HUDEP-2 (cell line): ENCODE measurements around the gene ACCSL.

ENCODE experiments used
- DNase-seq, 76 experiments: peaks; one replicate each; lab custom pipeline; 2025; ENCODE audit not compliant: unreplicated experiment in 76 of 76; lab: John Stamatoyannopoulos, UW

ACCSL gene

DNA sequence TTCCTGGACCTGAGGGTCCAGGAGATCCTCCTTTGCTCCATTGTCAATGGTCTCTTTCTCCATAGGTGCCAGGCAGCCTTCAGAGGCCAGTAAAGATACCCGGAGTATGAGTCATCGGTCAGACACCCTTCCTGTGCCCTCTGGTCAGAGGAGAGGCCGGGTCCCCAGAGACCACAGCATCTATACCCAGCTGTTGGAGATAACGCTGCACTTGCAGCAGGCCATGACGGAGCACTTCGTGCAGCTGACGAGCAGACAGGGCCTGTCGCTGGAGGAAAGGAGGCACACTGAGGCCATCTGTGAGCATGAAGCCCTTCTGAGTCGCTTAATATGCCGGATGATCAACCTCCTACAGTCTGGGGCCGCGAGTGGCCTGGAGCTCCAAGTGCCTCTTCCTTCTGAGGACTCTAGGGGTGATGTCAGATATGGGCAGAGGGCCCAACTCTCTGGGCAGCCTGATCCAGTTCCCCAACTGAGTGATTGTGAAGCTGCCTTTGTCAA lies at the start of gene ACCSL:
TSS of gene ACCSL (plus strand) at position 51 of the 501 bp plus-strand sequence. CDS start at position 107, 56 bp downstream.
- DNase-seq, result no peak

- DNase-seq, result no peak
Measured at GRCh38 chr11:43998308-43998707, 49.5 kb upstream of the ACCSL start.

DNA sequence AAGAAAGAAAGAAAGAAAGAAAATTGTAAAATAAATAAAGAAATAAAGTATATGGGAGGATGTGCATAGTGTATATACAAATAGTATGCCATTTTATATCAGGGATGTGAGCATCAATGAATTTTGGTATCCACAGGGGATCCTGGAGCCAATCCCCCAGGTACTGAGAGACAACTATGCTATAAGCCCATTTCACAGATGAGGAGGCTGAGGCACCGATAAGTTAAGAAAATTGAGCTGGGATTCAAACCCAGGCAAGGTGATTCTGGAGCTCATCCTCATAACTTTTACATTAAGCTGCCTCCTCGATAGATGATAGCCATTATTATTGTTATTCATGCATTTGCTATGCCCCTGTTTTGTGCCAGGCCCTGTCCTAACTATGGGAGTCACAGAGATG lies 47.0 kb upstream of the ACCSL start:
- DNase-seq, result no peak

DNA sequence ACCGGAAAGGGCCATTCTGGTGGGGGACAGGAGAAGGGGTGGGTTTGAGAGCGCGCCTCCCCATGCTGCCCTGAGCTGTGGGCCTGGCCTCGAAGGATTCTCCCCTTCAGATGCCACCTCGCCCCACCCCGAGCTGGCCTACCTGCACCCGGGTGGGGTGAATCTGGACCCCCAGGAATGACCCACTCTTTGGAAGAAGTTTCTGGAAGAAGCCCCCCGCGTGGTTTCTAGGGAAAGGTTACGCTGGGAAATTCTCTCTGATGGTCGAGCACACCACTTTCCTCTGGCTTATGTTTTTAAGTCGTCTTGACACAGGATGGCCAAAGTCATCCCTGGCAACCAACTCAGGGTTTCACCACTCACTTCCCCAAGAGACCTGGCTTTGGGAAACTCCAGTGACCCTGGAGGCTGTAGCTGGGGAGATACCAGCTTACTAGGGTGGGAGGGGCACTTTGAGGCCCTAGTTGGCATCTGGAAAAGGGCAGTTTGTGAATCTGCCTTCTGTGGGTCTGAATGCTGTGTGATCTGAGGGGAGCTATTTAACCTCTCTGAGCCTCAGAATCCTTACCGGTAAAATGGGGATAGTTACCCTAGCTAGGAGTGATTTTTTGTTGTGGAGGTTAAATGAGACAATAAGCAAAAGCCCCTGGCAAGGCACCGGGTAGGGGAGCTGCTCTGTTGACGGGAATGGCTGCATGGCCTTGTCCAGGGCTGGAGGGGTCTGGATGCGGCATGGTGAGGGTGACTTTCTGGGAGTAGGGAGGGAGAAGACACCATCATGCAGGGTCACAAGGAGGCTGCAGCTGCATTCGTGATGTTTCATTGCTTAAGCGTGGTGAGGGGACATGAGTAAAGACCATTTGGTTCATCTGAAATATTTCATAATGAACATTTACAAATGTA lies 45.3 kb upstream of the ACCSL start:
- no peak for DNase-seq

- DNase-seq, result no peak
Measured at GRCh38 chr11:44003736-44004451, 43.9 kb upstream of the ACCSL start.

- no peak for DNase-seq
Measured at GRCh38 chr11:44004452-44005062, 43.2 kb upstream of the ACCSL start.

GRCh38 chr11:44005063-44005701 lies 42.6 kb upstream of the ACCSL start:
- no peak for DNase-seq

GRCh38 chr11:44005956-44006355 lies 41.8 kb upstream of the ACCSL start:
- no peak for DNase-seq

GRCh38 chr11:44006917-44007361 lies 40.8 kb upstream of the ACCSL start:
- DNase-seq, result no peak

DNA sequence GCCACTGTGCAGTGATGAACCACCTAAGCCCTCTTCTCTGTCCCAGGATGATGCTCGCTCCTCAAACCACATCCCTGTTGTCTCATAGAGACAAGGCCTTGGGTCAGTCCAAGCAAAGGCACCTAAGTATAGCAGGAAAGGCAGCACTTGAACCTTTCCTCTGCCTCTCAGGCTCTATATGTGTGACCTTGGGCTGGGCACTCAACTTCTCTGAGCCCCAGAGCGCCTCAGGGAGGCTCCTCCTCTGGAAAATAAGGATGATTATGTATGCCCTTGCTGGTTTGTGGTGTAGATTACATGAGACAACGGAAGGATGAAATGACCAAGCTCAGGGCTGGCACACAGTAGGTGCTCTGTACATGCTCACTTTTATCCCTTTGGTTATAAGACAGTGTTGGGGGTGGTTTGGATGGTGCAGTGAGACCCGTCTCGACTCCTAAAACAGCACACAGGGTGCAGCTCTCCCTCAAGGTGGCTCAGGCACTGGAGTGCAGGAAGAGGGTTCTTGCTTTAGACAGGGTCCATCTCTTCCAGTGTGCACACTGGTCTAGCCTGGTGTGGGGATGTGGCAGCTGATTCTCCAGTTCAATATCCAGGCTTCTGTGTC lies 40.2 kb upstream of the ACCSL start:
- no peak for DNase-seq

DNA sequence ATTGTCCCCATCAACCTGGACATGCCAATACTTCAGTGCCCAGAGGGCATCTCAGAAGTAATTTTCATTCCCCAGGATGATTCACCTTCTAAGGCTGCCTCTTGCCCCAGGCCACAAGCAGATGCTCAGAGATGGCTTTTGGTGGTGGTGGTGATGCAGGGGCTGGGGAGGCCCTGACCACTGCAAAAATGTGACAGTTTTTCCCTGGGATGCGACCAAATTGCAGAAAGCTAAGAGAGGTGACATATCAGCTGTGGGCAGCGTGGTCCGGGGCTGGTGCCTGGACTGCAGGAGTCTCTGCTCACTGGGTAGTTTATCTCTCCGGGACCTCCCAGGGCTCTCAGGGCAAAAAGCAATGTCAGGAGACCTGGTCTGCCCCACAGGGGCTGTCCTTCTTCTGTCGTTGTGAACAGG lies 39.7 kb upstream of the ACCSL start:
- no peak for DNase-seq

DNA sequence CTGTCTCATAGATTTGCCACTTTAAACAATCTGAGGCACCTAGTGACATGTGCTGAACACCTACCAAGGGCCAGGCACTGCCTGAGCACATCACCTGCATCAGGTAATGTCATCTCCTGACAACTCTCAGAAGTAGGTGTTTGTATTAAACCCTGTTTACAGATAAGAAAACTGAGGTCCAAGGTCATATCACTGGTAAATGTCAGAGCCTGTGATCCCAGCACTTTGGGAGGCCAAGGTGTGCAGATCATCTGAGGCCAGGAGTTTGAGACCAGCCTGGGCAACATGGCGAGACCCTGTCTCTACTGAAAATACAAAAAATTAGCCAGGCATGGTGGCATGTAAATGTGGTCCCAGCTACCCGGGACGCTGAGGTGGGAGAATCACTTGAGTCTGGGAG lies 39.1 kb upstream of the ACCSL start:
- no peak for DNase-seq

GRCh38 chr11:44010789-44011251 lies 37.0 kb upstream of the ACCSL start:
- DNase-seq, result no peak

GRCh38 chr11:44011797-44012196 lies 36.0 kb upstream of the ACCSL start:
- DNase-seq, result no peak

DNA sequence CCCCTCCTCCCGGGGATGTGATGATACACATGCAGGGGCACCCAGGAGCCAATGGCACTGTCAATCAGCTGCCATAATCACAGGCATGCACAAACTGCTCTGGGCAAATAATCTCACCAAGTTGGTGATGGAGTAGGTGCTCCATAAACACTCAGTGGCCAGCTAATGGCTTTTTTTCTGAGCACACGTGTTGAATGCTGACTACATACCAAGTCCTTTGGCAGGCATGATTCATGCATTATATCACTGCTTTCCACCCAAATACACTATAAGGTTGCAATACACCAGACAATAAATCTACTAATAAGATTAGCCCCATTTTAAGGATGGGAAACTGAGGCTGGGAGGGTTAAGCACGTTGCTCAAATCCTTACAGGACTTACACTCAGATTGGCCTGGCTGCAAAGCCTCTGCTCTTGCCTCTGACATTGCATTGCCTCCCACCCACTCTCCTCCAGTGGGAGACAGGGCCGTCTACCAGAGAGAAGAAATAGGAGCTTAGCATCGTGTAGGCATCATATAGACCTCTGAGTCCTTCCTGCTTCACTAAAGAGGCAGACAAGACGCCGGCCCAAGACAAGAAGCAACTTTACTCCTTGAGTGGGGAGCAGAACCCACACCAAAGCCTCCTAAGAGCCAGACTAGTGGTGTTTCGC lies 32.7 kb upstream of the ACCSL start:
- DNase-seq, result no peak

GRCh38 chr11:44015624-44016007 lies 32.2 kb upstream of the ACCSL start:
- no peak for DNase-seq

DNA sequence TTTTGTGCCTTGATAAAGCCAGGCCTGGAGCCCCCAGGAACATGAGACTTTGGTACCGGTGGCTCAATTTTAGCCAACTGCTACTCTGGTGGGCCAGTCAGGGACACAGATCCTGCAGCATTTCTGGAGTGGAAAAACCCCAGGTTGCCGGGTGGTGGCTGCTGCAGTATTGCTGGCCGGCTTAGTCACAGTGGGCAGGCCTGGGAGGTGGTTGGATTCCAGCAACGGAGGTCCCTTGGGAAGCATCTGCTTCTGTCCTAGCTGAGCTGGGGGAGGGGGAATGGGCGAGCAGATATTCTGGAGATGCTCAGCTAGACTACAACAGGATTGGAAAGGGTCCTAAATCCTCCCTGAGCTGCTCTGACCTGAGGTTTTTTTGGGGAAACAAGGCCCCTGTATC lies 31.6 kb upstream of the ACCSL start:
- DNase-seq, result no peak

DNA sequence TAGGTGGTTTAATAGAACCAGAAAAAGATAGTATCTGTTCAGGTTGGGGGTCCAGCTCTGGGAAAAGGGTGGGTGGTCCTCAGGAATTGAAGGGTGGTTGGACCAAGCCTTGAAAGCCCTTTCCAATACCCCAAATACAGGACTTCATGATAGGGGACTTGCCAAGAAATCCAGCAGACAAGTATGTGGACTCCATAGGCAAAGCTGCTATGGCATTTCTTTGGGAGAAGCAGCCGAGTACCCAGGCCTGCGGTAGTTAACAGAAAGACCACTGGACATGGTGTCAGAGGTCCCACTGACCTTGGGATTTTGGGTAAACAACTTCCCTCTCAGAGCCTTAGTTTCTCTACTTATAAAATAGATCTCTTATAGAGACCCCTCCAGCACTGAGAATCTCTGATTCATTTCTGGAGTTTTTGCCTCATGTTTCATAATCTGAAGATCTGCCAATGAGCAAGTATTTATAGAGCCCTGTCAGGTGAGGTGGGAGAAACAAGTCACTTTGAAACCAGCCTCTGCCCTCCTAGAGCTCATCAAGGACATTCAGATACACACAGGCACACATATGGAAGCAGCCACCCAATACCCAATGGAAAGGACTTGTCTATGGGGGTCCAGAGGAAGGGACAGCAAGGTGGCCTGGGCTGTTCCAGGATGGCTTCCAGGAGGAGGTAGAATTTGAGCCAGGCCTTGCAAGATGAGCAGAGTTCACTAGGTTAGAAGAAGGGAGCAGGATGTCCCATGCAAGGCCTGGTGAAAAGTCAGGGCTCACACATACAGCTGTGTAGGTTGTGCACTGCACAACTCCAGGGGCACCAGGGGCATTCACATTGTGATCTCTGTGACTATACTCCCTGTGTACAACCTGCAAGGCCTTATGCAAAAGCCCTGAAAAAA lies 31.0 kb upstream of the ACCSL start:
- DNase-seq, result no peak
